Measurements from ENCODE around the gene HIVEP3.

DNA sequence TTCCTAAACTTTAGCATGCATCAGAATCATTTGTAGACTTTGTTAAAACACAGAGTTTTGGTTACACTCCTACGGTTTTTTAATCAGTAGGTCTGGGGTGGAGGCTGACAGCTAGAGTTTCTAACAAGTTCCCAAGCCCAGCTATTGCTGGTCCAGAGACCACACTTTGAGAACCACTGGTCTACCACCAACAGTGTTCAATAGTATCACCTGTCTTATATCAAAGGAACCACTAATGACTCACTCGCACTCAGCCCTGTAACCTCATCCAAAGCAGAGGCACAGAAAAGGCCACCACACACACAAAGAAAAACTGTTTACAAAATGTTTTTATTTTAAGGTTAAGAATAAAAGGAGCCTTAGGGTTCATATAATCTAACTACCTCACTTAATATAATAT lies 68.7 kb downstream of the HIVEP3 start:
- TF ChIP-seq POLR2A (IDR thresholded peaks at IDR 0.05), result no peak
- TF ChIP-seq, protein P1, sequence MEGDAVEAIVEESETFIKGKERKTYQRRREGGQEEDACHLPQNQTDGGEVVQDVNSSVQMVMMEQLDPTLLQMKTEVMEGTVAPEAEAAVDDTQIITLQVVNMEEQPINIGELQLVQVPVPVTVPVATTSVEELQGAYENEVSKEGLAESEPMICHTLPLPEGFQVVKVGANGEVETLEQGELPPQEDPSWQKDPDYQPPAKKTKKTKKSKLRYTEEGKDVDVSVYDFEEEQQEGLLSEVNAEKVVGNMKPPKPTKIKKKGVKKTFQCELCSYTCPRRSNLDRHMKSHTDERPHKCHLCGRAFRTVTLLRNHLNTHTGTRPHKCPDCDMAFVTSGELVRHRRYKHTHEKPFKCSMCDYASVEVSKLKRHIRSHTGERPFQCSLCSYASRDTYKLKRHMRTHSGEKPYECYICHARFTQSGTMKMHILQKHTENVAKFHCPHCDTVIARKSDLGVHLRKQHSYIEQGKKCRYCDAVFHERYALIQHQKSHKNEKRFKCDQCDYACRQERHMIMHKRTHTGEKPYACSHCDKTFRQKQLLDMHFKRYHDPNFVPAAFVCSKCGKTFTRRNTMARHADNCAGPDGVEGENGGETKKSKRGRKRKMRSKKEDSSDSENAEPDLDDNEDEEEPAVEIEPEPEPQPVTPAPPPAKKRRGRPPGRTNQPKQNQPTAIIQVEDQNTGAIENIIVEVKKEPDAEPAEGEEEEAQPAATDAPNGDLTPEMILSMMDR (IDR thresholded peaks at IDR 0.05), result no peak
- TF ChIP-seq EP300 (IDR thresholded peaks at IDR 0.05), result no peak

All from tibial nerve (tissue), 4 donors.